A172 (cell line): Measurements from ENCODE around the gene PPFIA1. TPM values are rescaled to one million over a fixed set of nuclear protein-coding genes. Genes with fewer than 3 reads are reported as not detected.
"Not testable (repeated sequence)": the region's sequence is repeated elsewhere in the genome, so short reads cannot be mapped to it uniquely, and the experiment has no call there.

ENCODE experiments used
- DNase-seq: peaks from one replicate; pipeline ENCODE4 v3.0.0-alpha.2; 2015; ENCODE audit warnings: low spot score
- total RNA-seq: library from RNA; depleted of rRNA; stranded (reverse); fragments of >200 nt; shearing (Covaris generic); gene quantifications from 2 replicates; pipeline ENCODE4 v1.2.3, GENCODE V29; 2014

PPFIA1 gene
- total RNA-seq, 1 experiment from 2014 or later, result 65.9 TPM

GRCh38 chr11:70251659-70252321 is 18.7 kb upstream of the PPFIA1 start:
- DNase-seq, result peak; percentile 70

- DNase-seq, result no peak
Measured at GRCh38 chr11:70252844-70253243, 17.6 kb upstream of the PPFIA1 start.

- no peak for DNase-seq
Measured at GRCh38 chr11:70255477-70256116, 14.9 kb upstream of the PPFIA1 start.

GRCh38 chr11:70259077-70259476 is 11.4 kb upstream of the PPFIA1 start:
- DNase-seq, result not testable (repeated sequence)

GRCh38 chr11:70262951-70263350 is 7.5 kb upstream of the PPFIA1 start:
- DNase-seq, result no peak

GRCh38 chr11:70263363-70263762 is 7.1 kb upstream of the PPFIA1 start:
- DNase-seq, result no peak

GRCh38 chr11:70265341-70265740 is 5.1 kb upstream of the PPFIA1 start:
- no peak for DNase-seq

- DNase-seq, result no peak
Measured at GRCh38 chr11:70267405-70267950, 3.0 kb upstream of the PPFIA1 start.

GRCh38 chr11:70268526-70268925 is 2.0 kb upstream of the PPFIA1 start:
- DNase-seq, result no peak

- peak; percentile 38 for DNase-seq
Measured at GRCh38 chr11:70270877-70271648, 573 bp downstream of the PPFIA1 start.

- DNase-seq, result no peak
Measured at GRCh38 chr11:70271649-70271953, 1.1 kb downstream of the PPFIA1 start.

- no peak for DNase-seq
Measured at GRCh38 chr11:70272009-70272408, 1.5 kb downstream of the PPFIA1 start.

- no peak for DNase-seq
Measured at GRCh38 chr11:70278994-70279393, 8.5 kb downstream of the PPFIA1 start.

- peak; percentile 30 for DNase-seq
Measured at GRCh38 chr11:70281156-70281609, 10.7 kb downstream of the PPFIA1 start.

GRCh38 chr11:70282012-70282411 is 11.5 kb downstream of the PPFIA1 start:
- no peak for DNase-seq

- no peak for DNase-seq
Measured at GRCh38 chr11:70288721-70289120, 18.2 kb downstream of the PPFIA1 start.

GRCh38 chr11:70289582-70289981 is 19.1 kb downstream of the PPFIA1 start:
- no peak for DNase-seq

GRCh38 chr11:70290361-70291065 is 20.0 kb downstream of the PPFIA1 start:
- DNase-seq, result no peak

GRCh38 chr11:70292166-70292565 is 21.7 kb downstream of the PPFIA1 start:
- no peak for DNase-seq

- DNase-seq, result no peak
Measured at GRCh38 chr11:70292863-70293262, 22.4 kb downstream of the PPFIA1 start.

GRCh38 chr11:70295166-70295565 is 24.7 kb downstream of the PPFIA1 start:
- DNase-seq, result not testable (repeated sequence)

- DNase-seq, result no peak
Measured at GRCh38 chr11:70296681-70297080, 26.2 kb downstream of the PPFIA1 start.
